ENCODE measurements around the gene PAIP1.

- TF ChIP-seq CTCF (conservative IDR thresholded peaks at IDR 0.05 in 1 of 2, IDR thresholded peaks at IDR 0.05 in 1 of 2; ENCODE audit: extremely low read depth in 1 of 2, insufficient read depth in 1 of 2, low read depth in 1 of 2, low read length in 2 of 2) (no peak), EZH2 (IDR thresholded peaks at IDR 0.05; ENCODE audit: borderline replicate concordance, low read length) (no peak)
Measured at GRCh38 chr5:43604699-43605098, 47.8 kb upstream of the PAIP1 start.
